Keratinocyte (primary cell): ENCODE results near the gene CDH13. TPM values are rescaled to one million over a fixed set of nuclear protein-coding genes. Genes with fewer than 3 reads are reported as not detected.

Source experiments
- DNase-seq: peaks from one replicate; pipeline ENCODE4 v3.0.0-alpha.2; 2011; ENCODE audit warnings: low read depth, missing footprints, low spot score
- FAIRE-seq: peaks from 2 replicates; lab custom pipeline; 2011; peaks lifted over from hg19 to GRCh38; lab: Jason Lieb, UNC
- H2AFZ ChIP-seq: 2 replicates; pipeline ENCODE4 v1.6.0; 2012; ENCODE audit warnings: low read length, control low read depth, inconsistent platforms; ENCODE audit not compliant: control insufficient read depth
- H3K27ac ChIP-seq: 2 replicates; pipeline ENCODE4 v1.5.1; 2011; ENCODE audit warnings: low read length; ENCODE audit not compliant: control insufficient read depth, insufficient read depth
- H3K27me3 ChIP-seq: 3 replicates; pipeline ENCODE4 v1.6.0; 2011; ENCODE audit warnings: low read length; ENCODE audit not compliant: control insufficient read depth, insufficient read depth; ENCODE audit errors: extremely low read depth
- H3K36me3 ChIP-seq, 2 experiments: 2 replicates in 1 of 2; 3 replicates in 1 of 2; pipeline ENCODE4 v1.5.1; 2011; ENCODE audit warnings: low read length in 2 of 2, mild to moderate bottlenecking in 1 of 2; ENCODE audit not compliant: control insufficient read depth in 2 of 2, insufficient read depth in 2 of 2; ENCODE audit errors: extremely low read depth in 1 of 2
- H3K4me1 ChIP-seq: 3 replicates; pipeline ENCODE4 v1.5.1; 2011; ENCODE audit warnings: low read length; ENCODE audit not compliant: control insufficient read depth, insufficient read depth; ENCODE audit errors: extremely low read depth
- H3K4me2 ChIP-seq: 3 replicates; pipeline ENCODE4 v1.6.0; 2011; ENCODE audit warnings: low read depth, low read length; ENCODE audit not compliant: control insufficient read depth, insufficient read depth; ENCODE audit errors: extremely low read depth
- H3K4me3 ChIP-seq, 3 experiments: fragments of 200-600 bp in 1 of 3; sonication (generic) in 1 of 3; 2 replicates in 2 of 3; 3 replicates in 1 of 3; pipeline ENCODE4 v1.5.1; 2011 to 2016; ENCODE audit warnings: low read length in 3 of 3, mild to moderate bottlenecking in 3 of 3, control low read depth in 2 of 3, inconsistent platforms in 1 of 3, low read depth in 1 of 3, mixed read lengths in 1 of 3, mixed run types in 1 of 3, moderate library complexity in 1 of 3; ENCODE audit not compliant: control insufficient read depth in 2 of 3, insufficient read depth in 2 of 3; ENCODE audit errors: extremely low read depth in 1 of 3
- H3K79me2 ChIP-seq: 2 replicates; pipeline ENCODE4 v1.6.0; 2012; ENCODE audit warnings: low read length; ENCODE audit not compliant: control insufficient read depth, insufficient read depth
- H3K9ac ChIP-seq: 3 replicates; pipeline ENCODE4 v1.6.0; 2011; ENCODE audit warnings: low read length; ENCODE audit not compliant: control insufficient read depth, insufficient read depth; ENCODE audit errors: extremely low read depth
- H3K9me1 ChIP-seq: 3 replicates; pipeline ENCODE4 v1.6.0; 2011; ENCODE audit warnings: low read length; ENCODE audit not compliant: control insufficient read depth, insufficient read depth; ENCODE audit errors: extremely low read depth
- H3K9me3 ChIP-seq: 2 replicates; pipeline ENCODE4 v1.5.1; 2012; ENCODE audit warnings: low read depth, low read length; ENCODE audit not compliant: control insufficient read depth
- H4K20me1 ChIP-seq: 3 replicates; pipeline ENCODE4 v1.6.0; 2011; ENCODE audit warnings: low read length; ENCODE audit not compliant: control insufficient read depth, insufficient read depth; ENCODE audit errors: extremely low read depth
- EZH2 ChIP-seq: IDR thresholded peaks from one replicate; pipeline ENCODE4 v1.6.1; 2012; ENCODE audit warnings: inconsistent platforms, mild to moderate bottlenecking, low read length, moderate library complexity
- dilution Hi-C: fragments of 300-500 bp; cut with MboI; formaldehyde crosslinking; loops from one replicate; pipeline ENCODE4 v1.7.0; 2020; ENCODE audit warnings: low sequenced_read_pairs; ENCODE audit not compliant: extremely low pct_ligation_motif_present
- polyA plus RNA-seq, 5 experiments: library from polyadenylated mRNA; depleted of rRNA in 3 of 5; stranded (reverse) in 3 of 5; stranded (forward) in 1 of 5; unstranded in 1 of 5; fragments of >200 nt; gene quantifications; 1 replicate in 1 of 5; 2 replicates in 3 of 5; 3 replicates in 1 of 5; pipeline versions ENCODE4 v1.2.1 to v1.2.3, GENCODE V29; 2011 to 2012; ENCODE audit warnings: missing spikeins in 2 of 5, low read depth in 1 of 5, low replicate concordance in 1 of 5
- TF ChIP-seq, protein P1 (sequence below), 3 experiments: IDR thresholded peaks in 1 of 3; conservative IDR thresholded peaks in 1 of 3; optimal IDR thresholded peaks in 1 of 3; 2 replicates in 2 of 3; 3 replicates in 1 of 3; pipeline versions ENCODE3 to v1.5.1; 2011; ENCODE audit warnings: low read length in 3 of 3, mild to moderate bottlenecking in 3 of 3, moderate library complexity in 2 of 3, control low read depth in 1 of 3, inconsistent platforms in 1 of 3; ENCODE audit not compliant: insufficient read depth in 2 of 3; ENCODE audit errors: extremely low read depth in 1 of 3

The CDH13 gene
- polyA plus RNA-seq, 1 donor (not counting 4 experiments of a cell fraction or from before 2014, with no cell fraction given): 111 TPM

DNA sequence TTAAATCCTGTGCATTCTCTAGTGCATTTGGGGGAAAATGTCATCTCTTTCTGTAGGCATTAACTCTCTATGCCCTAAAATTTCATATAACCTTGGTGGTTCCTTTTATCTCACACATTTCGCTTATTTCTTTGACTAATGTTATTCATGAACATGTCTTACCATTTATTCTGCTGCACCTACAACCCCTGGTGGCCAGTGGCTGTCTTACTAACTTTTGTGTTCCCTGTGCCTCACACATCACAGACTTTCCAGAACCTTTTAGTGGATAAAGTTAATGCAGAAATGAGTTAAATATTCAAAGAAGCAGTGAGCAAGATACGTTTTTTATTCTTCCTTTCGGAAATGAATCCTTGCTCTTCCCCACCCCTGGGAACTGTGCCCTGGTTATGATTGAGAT, 111.9 kb downstream of the CDH13 start:
- Histone ChIP-seq H3K4me3 (no peak overlapping the region), H3K9me1 (no peaks in the 10 kb centered on the region), H4K20me1 (no peaks in the 10 kb centered on the region), H3K9ac (no peak overlapping the region), H3K27ac (no peak overlapping the region), H3K9me3 (no peaks in the 10 kb centered on the region), H3K27me3 (no peaks in the 10 kb centered on the region), H3K36me3 (peaks cover 0 to 2% of the 10 kb centered on the region in 2 experiments), H3K79me2 (peaks cover 20% of the 10 kb centered on the region), H3K4me2 (no peak overlapping the region), H2AFZ (no peak overlapping the region), H3K4me1 (no peaks in the 10 kb centered on the region)
- DNase-seq (no peak), FAIRE-seq (no peak)
- dilution Hi-C loops: no loop called here
- TF ChIP-seq EZH2: no peak
- TF ChIP-seq, protein P1, sequence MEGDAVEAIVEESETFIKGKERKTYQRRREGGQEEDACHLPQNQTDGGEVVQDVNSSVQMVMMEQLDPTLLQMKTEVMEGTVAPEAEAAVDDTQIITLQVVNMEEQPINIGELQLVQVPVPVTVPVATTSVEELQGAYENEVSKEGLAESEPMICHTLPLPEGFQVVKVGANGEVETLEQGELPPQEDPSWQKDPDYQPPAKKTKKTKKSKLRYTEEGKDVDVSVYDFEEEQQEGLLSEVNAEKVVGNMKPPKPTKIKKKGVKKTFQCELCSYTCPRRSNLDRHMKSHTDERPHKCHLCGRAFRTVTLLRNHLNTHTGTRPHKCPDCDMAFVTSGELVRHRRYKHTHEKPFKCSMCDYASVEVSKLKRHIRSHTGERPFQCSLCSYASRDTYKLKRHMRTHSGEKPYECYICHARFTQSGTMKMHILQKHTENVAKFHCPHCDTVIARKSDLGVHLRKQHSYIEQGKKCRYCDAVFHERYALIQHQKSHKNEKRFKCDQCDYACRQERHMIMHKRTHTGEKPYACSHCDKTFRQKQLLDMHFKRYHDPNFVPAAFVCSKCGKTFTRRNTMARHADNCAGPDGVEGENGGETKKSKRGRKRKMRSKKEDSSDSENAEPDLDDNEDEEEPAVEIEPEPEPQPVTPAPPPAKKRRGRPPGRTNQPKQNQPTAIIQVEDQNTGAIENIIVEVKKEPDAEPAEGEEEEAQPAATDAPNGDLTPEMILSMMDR (optimal IDR thresholded peaks at IDR 0.05 in 1 of 3, IDR thresholded peaks at IDR 0.05 in 1 of 3, conservative IDR thresholded peaks at IDR 0.05 in 1 of 3; ENCODE audit: extremely low read depth in 1 of 3, insufficient read depth in 2 of 3, low read length in 3 of 3): peak in 2 of 3 experiments; percentile 25 to 32

- FAIRE-seq (peak; percentile 13), DNase-seq (no peak)
- H3K9me3 ChIP-seq: no peaks in the 10 kb centered on the region
- no peaks in the 10 kb centered on the region for H3K36me3 ChIP-seq
- no peak overlapping the region for H2AFZ ChIP-seq
- TF ChIP-seq, protein P1 (optimal IDR thresholded peaks at IDR 0.05 in 1 of 3, IDR thresholded peaks at IDR 0.05 in 1 of 3, conservative IDR thresholded peaks at IDR 0.05 in 1 of 3; ENCODE audit: extremely low read depth in 1 of 3, insufficient read depth in 2 of 3, low read length in 3 of 3): no peak
- TF ChIP-seq EZH2: no peak
- no peak overlapping the region for H3K4me3 ChIP-seq
- no peaks in the 10 kb centered on the region for H3K4me1 ChIP-seq
- dilution Hi-C loops: no loop called here
- H4K20me1 ChIP-seq: no peaks in the 10 kb centered on the region
- peaks cover 16% of the 10 kb centered on the region for H3K79me2 ChIP-seq
- no peak overlapping the region for H3K9ac ChIP-seq
- H3K4me2 ChIP-seq: no peak overlapping the region
- no peaks in the 10 kb centered on the region for H3K27me3 ChIP-seq
- no peak overlapping the region for H3K27ac ChIP-seq
- H3K9me1 ChIP-seq: peaks cover 2% of the 10 kb centered on the region
Observed at GRCh38 chr16:82741073-82741615, 114.4 kb downstream of the CDH13 start.
